Measurements from ENCODE around the gene ARX. TPM values are rescaled to one million over a fixed set of nuclear protein-coding genes. Genes with fewer than 3 reads are reported as not detected.

ARX gene
- total and polyA plus RNA-seq, 9 of the 15 experiments (the other 6 are each of a cell fraction or from before 2014, with no cell fraction given) = 0.03 TPM; not detected in 8

GRCh38 chrX:24999511-24999910 is 16.3 kb downstream of the ARX start:
- FAIRE-seq = no peak
- no peaks in the 10 kb centered on the region for H4K20me1 ChIP-seq (replicated peaks; ENCODE audit: control insufficient read depth, insufficient read depth, low read length)
- H3K36me3 ChIP-seq (ENCODE audit: control insufficient read depth, insufficient read depth, low read length) = peaks cover 8% of the 10 kb centered on the region; the same call in 1 of the 3 replicates
- H3K27me3 ChIP-seq (ENCODE audit: control insufficient read depth in 2 of 2, insufficient read depth in 2 of 2, low read length in 2 of 2) = no peaks in the 10 kb centered on the region
- no peak for ATAC-seq
- H3K9me1 ChIP-seq (ENCODE audit: control insufficient read depth, insufficient read depth, low read length) = no peaks in the 10 kb centered on the region
- ChIA-PET CTCF (ENCODE audit: low intra/inter-chr PET ratio) (no interaction called here), POLR2A (no interaction called here)
- TF ChIP-seq XRCC4 (IDR thresholded peaks at IDR 0.05; ENCODE audit: extremely low read depth, insufficient read depth, insufficient read length) = no peak
- TF ChIP-seq ZNF551 (CRISPR knock-in tag; IDR thresholded peaks at IDR 0.05) = no peak
- no peak for TF ChIP-seq ZNF589 (CRISPR knock-in tag; IDR thresholded peaks at IDR 0.05; ENCODE audit: low read depth)
- TF ChIP-seq RBM14 (IDR thresholded peaks at IDR 0.05; ENCODE audit: borderline replicate concordance, insufficient read depth, low read depth, low read length) = no peak
- TF ChIP-seq ZNF146 (CRISPR knock-in tag; IDR thresholded peaks at IDR 0.05; ENCODE audit: unreplicated experiment) = no peak
- no peak for TF ChIP-seq ZNF57 (CRISPR knock-in tag; IDR thresholded peaks at IDR 0.05)
- TF ChIP-seq NKRF (IDR thresholded peaks at IDR 0.05; ENCODE audit: borderline replicate concordance) = no peak
- DNase-seq (ENCODE audit: extremely low read depth in 1 of 4, low spot score in 3 of 4) = no peak
- H2AFZ ChIP-seq (ENCODE audit: low read depth, low read length) = no peak overlapping the region
- no peak overlapping the region for H3K4me3 ChIP-seq
- no peaks in the 10 kb centered on the region for H3K79me2 ChIP-seq (ENCODE audit: control insufficient read depth, insufficient read depth, low read length)
- no peaks in the 10 kb centered on the region for H3K4me1 ChIP-seq (replicated peaks in 1 of 2; ENCODE audit: control insufficient read depth in 2 of 2, insufficient read depth in 2 of 2, low read length in 2 of 2)
- H3K4me2 ChIP-seq (ENCODE audit: insufficient read depth, low read length) = no peak overlapping the region
- H3K27ac ChIP-seq (ENCODE audit: extremely low read depth, low read depth, low read length) = no peak overlapping the region
- in situ Hi-C loops (cut with MboI) (no loop called here), intact Hi-C loops (cut with micrococcal nuclease) (no loop called here)
- 91% methylated on average over 8 of the region's 8 CpGs for WGBS (ENCODE audit: insufficient coverage, low coverage, missing lambda C conversion rate)
- BruUV-seq (replicated peaks) = no TSS peak
- H3K9me3 ChIP-seq (replicated peaks; ENCODE audit: control insufficient read depth, insufficient read depth, low read depth, low read length) = no peaks in the 10 kb centered on the region
- H3K9ac ChIP-seq (ENCODE audit: insufficient read depth in 1 of 2, low read depth in 2 of 2, low read length in 2 of 2) = no peak overlapping the region
